HEK293T (cell line): ENCODE results near the gene U2AF1L4.

Source experiments
- CTCF ChIA-PET: fragments of 350-600 bp; formaldehyde crosslinking; extraction: SDS; loops from one replicate; lab custom pipeline; 2021; ENCODE audit warnings: antibody characterized with exemption, inconsistent platforms; lab: Yijun Ruan, JAX
- POLR2A ChIA-PET: fragments of 350-600 bp; formaldehyde crosslinking; extraction: SDS; loops from one replicate; lab custom pipeline; 2020; ENCODE audit warnings: antibody characterized with exemption, inconsistent platforms; lab: Yijun Ruan, JAX
- DNase-seq: peaks from one replicate; pipeline ENCODE4 v3.0.0; 2012; ENCODE audit warnings: mixed read lengths; ENCODE audit errors: extremely low spot score
- ARNT ChIP-seq: fragments of 450-650 bp; IDR thresholded peaks from 2 replicates; pipeline ENCODE4 v1.6.1; 2017; ENCODE audit warnings: mild to moderate bottlenecking
- BHLHE40 ChIP-seq: fragments of 450-650 bp; IDR thresholded peaks from 2 replicates; pipeline ENCODE4 v1.6.1; 2016; ENCODE audit warnings: mild to moderate bottlenecking, moderate library complexity, borderline replicate concordance
- CTBP1 ChIP-seq: fragments of 450-650 bp; IDR thresholded peaks from 2 replicates; pipeline ENCODE4 v1.6.1; 2016; ENCODE audit warnings: borderline replicate concordance
- ELF4 ChIP-seq: fragments of 450-650 bp; IDR thresholded peaks from 2 replicates; pipeline ENCODE4 v1.6.1; 2017; ENCODE audit warnings: antibody characterized with exemption
- FOXA1 ChIP-seq: fragments of 450-650 bp; IDR thresholded peaks from 2 replicates; pipeline ENCODE4 v1.6.1; 2016; ENCODE audit warnings: mild to moderate bottlenecking
- FOXK2 ChIP-seq: fragments of 450-650 bp; IDR thresholded peaks from 2 replicates; pipeline ENCODE4 v1.6.1; 2016; ENCODE audit warnings: mild to moderate bottlenecking
- FOXM1 ChIP-seq: fragments of 450-650 bp; IDR thresholded peaks from 2 replicates; pipeline ENCODE4 v1.6.1; 2017; ENCODE audit warnings: mild to moderate bottlenecking, borderline replicate concordance
- HDGF ChIP-seq: fragments of 450-650 bp; IDR thresholded peaks from 2 replicates; pipeline ENCODE4 v1.6.1; 2017; ENCODE audit warnings: antibody characterized with exemption, borderline replicate concordance
- L3MBTL2 ChIP-seq: fragments of 450-650 bp; conservative IDR thresholded peaks from 2 replicates; pipeline ENCODE4 v1.6.1; 2016; ENCODE audit warnings: mild to moderate bottlenecking
- LEF1 ChIP-seq: fragments of 450-650 bp; IDR thresholded peaks from 2 replicates; pipeline ENCODE4 v1.6.1; 2017; ENCODE audit warnings: mild to moderate bottlenecking, borderline replicate concordance
- NFRKB ChIP-seq: fragments of 450-650 bp; IDR thresholded peaks from 2 replicates; pipeline ENCODE4 v1.6.1; 2016; ENCODE audit warnings: mild to moderate bottlenecking, moderate library complexity
- PKNOX1 ChIP-seq: fragments of 450-650 bp; IDR thresholded peaks from 2 replicates; pipeline ENCODE4 v1.6.1; 2016
- SP1 ChIP-seq: fragments of 450-650 bp; IDR thresholded peaks from 2 replicates; pipeline ENCODE4 v1.6.1; 2017
- SUZ12 ChIP-seq: fragments of 450-650 bp; IDR thresholded peaks from 2 replicates; pipeline ENCODE4 v1.6.1; 2016; ENCODE audit warnings: mild to moderate bottlenecking
- TARDBP ChIP-seq: fragments of 450-650 bp; IDR thresholded peaks from 2 replicates; pipeline ENCODE4 v1.6.1; 2016
- ZNF384 ChIP-seq: fragments of 450-650 bp; IDR thresholded peaks from 2 replicates; pipeline ENCODE4 v1.6.1; 2016

Gene U2AF1L4

GRCh38 chr19:35740423-35741202 lies 4.6 kb downstream of the U2AF1L4 start:
- TF ChIP-seq PKNOX1 (peak; percentile 72), TARDBP (no peak), HDGF (0 out of 2 replicates have a peak, but pooled peaks have one; percentile 33)
- ChIA-PET POLR2A (interaction anchor here (0.6 to 1.3 kb wide), 15 partner anchors 10 to 160 kb away, joined by 3 to 10 read pairs (median 4); partner anchors contain the start of genes COX6B1, HSPB6 and NFKBID), CTCF (interaction anchor here (0.7 to 1.1 kb wide), 2 partner anchors 17 to 190 kb away, joined by 3 read pairs; no protein-coding TSS in a partner anchor)
- peak; percentile 97 for DNase-seq

- DNase-seq: no peak
- no peak for TF ChIP-seq SUZ12
- no peak for TF ChIP-seq L3MBTL2
- TF ChIP-seq ZNF384: no peak
- TF ChIP-seq FOXM1: no peak
- no peak for TF ChIP-seq ELF4
- TF ChIP-seq CTBP1: no peak
- no peak for TF ChIP-seq ARNT
- TF ChIP-seq NFRKB: no peak
- no peak for TF ChIP-seq PKNOX1
- TF ChIP-seq FOXA1: no peak
- no peak for TF ChIP-seq FOXK2
- no peak for TF ChIP-seq HDGF
- no peak for TF ChIP-seq TARDBP
- ChIA-PET CTCF (interaction anchor here (0.7 to 1.1 kb wide), 2 partner anchors 17 to 191 kb away, joined by 3 read pairs; no protein-coding TSS in a partner anchor), POLR2A (interaction anchor here (0.6 to 1.3 kb wide), 15 partner anchors 9 to 160 kb away, joined by 3 to 10 read pairs (median 4); partner anchors contain the start of genes COX6B1, HSPB6 and NFKBID)
Observed at GRCh38 chr19:35740108-35740422, 5.2 kb downstream of the U2AF1L4 start.

- no peak for TF ChIP-seq LEF1
- no peak for TF ChIP-seq SP1
- TF ChIP-seq FOXA1: no peak
- no peak for TF ChIP-seq ZNF384
- no peak for TF ChIP-seq SUZ12
- TF ChIP-seq BHLHE40: no peak
- ChIA-PET CTCF (no interaction called here), POLR2A (interaction anchor here (1.2 to 1.3 kb wide), 2 partner anchors 18 to 140 kb away, joined by 4 to 10 read pairs; no protein-coding TSS in a partner anchor)
- DNase-seq: no peak
Observed at GRCh38 chr19:35739275-35740107, 5.7 kb downstream of the U2AF1L4 start.

- ChIA-PET CTCF (no interaction called here), POLR2A (no interaction called here)
- DNase-seq: no peak
- TF ChIP-seq ELF4 (no peak), SUZ12 (no peak), HDGF (no peak), PKNOX1 (no peak), ARNT (no peak), NFRKB (no peak), BHLHE40 (no peak), CTBP1 (no peak), ZNF384 (no peak), LEF1 (no peak), FOXA1 (no peak), FOXM1 (no peak), SP1 (no peak), FOXK2 (no peak), L3MBTL2 (no peak), TARDBP (no peak)
Observed at GRCh38 chr19:35738887-35739229, 6.4 kb downstream of the U2AF1L4 start.

- DNase-seq: no peak
- ChIA-PET POLR2A (interaction anchor here (1.9 kb wide), 1 partner anchor 10 kb away, joined by 10 read pairs; the partner anchor contains the start of gene LIN37), CTCF (no interaction called here)
- no peak for TF ChIP-seq FOXK2
Observed at GRCh38 chr19:35738021-35738886, 7.0 kb downstream of the U2AF1L4 start.
